ENCODE results near the gene UBE3C.

UBE3C gene

DNA sequence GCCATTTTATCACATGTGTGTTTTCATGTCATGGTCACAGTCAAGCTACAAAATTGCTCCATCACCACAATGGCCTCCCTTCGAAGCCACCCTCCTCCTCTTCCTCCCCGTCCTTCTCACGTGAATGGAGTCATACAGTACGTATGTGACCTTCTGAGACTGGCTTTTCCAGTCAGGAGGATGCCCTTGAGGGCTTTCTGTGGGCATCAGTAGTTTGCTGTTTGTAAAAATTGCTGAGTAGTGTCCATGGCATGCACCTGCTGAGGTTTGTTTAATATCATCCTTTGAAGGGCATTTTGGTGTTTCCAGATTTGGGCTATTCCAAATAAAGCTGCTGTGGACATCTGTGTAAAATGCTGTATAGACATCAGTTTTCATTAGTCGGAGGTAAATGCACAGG is 5.9 kb upstream of the UBE3C start:
- H3K4me3 ChIP-seq (ENCODE audit: control insufficient read depth, low read depth, low read length), result no peak overlapping the region
- no peak for DNase-seq (ENCODE audit: low read depth)

DNA sequence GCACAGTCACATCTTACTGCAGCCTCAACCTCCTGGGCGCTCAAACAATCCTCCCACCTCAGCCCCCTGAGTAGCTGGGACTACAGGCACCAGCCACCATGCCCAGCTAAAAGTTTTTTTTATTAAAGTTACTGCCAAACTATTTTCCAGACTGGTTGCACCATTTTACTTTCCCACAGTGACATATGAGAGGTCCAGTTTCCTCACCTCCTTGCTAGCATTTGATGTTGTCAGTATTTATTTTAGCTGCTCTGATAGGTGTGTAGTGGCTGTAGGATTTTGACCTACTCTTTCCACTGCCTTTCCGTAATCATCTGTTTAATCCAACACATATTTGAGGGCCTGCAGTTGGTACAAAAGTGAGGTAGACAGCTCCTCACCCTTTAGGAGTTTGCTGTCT is 5.4 kb upstream of the UBE3C start:
- no peak overlapping the region for H3K4me3 ChIP-seq (ENCODE audit: control insufficient read depth, low read depth, low read length)
- no peak for DNase-seq (ENCODE audit: low read depth)
- TF ChIP-seq, protein P1, sequence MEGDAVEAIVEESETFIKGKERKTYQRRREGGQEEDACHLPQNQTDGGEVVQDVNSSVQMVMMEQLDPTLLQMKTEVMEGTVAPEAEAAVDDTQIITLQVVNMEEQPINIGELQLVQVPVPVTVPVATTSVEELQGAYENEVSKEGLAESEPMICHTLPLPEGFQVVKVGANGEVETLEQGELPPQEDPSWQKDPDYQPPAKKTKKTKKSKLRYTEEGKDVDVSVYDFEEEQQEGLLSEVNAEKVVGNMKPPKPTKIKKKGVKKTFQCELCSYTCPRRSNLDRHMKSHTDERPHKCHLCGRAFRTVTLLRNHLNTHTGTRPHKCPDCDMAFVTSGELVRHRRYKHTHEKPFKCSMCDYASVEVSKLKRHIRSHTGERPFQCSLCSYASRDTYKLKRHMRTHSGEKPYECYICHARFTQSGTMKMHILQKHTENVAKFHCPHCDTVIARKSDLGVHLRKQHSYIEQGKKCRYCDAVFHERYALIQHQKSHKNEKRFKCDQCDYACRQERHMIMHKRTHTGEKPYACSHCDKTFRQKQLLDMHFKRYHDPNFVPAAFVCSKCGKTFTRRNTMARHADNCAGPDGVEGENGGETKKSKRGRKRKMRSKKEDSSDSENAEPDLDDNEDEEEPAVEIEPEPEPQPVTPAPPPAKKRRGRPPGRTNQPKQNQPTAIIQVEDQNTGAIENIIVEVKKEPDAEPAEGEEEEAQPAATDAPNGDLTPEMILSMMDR (IDR thresholded peaks at IDR 0.05; ENCODE audit: control insufficient read depth, insufficient read depth, low read depth, low read length, missing control alignments), result no peak

More for the DNA sequence above, 5.9 kb upstream of the UBE3C start:
- TF ChIP-seq, protein P1 (IDR thresholded peaks at IDR 0.05; ENCODE audit: control insufficient read depth, insufficient read depth, low read depth, low read length, missing control alignments), result no peak

DNA sequence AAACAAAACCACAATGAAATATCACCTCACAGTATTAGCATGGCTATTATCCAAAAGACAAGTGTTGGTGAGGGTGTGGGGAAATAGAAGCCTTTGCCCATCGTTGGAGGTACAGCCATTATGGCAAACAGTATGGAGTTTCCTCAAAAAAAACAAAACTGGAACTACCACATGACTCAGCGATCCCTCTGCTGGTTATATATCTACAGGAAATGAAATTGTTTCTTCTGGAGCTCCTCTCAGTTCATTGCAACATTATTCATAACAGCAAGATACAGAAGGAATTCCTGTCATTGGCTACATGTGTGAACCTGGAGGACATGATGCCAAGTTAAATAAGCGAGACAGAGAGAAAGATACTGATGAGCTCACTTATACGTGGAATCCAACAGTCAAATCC is 2.4 kb upstream of the UBE3C start:
- DNase-seq (ENCODE audit: low read depth), result peak; percentile 53
- TF ChIP-seq, protein P1 (IDR thresholded peaks at IDR 0.05; ENCODE audit: control insufficient read depth, insufficient read depth, low read depth, low read length, missing control alignments), result peak; percentile 33
- H3K4me3 ChIP-seq (ENCODE audit: control insufficient read depth, low read depth, low read length), result no peak overlapping the region

DNA sequence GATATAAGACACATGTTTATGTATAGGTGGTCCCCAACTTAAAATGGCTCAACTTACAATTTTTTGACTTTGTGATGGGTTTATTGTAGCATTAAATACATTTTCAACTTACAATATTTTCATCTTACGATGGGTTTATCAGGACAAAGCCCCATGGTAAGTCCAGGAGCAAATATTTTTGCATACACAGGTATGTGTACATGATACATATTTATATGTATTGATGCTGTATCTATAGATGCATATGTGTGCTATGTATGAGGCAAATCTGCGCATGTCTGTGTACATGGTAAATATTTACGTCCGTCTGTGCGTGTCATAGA is 664 bp upstream of the UBE3C start:
- H3K4me3 ChIP-seq (ENCODE audit: control insufficient read depth, low read depth, low read length), result peak overlapping the region; percentile 45
- TF ChIP-seq, protein P1 (IDR thresholded peaks at IDR 0.05; ENCODE audit: control insufficient read depth, insufficient read depth, low read depth, low read length, missing control alignments), result no peak
- DNase-seq (ENCODE audit: low read depth), result no peak

- H3K4me3 ChIP-seq (ENCODE audit: control insufficient read depth, low read depth, low read length), result peak overlapping the region; percentile 57
- no peak for DNase-seq (ENCODE audit: low read depth)
- TF ChIP-seq, protein P1 (IDR thresholded peaks at IDR 0.05; ENCODE audit: control insufficient read depth, insufficient read depth, low read depth, low read length, missing control alignments), result no peak
Measured at GRCh38 chr7:157139111-157139809, 534 bp downstream of the UBE3C start.

DNA sequence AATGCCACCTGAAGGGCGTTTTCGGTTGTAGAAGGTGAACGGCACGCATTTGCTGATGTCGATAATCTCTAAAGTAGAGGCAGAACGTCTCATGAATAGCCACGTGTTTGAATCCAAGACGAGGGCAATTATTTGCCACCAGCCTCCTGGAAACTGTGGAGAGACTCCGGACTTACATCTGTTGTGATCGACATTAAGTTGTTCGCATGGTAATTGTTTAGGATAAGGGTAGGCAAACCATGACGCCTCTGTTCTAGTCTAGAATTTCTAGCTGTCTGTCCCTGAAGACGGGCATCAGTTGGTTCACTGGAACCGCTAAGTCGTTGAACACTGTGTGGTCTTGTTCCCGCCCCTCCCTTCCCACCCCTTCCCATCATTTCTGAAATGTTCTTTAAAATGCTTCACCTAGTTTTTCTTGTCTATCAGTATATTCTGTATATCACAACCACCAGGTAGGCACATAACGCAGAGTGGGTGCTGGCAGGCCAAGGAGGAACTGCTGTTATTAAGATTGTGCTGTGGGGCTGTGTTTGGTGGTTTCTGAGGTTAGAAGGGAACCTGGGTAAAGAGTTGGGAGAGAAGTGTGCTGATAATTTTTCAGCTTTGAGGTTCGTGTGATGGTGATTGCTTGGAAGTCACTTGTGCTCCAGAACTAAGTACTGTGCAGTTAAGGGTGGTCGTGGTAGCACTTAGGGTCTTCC is 1.2 kb downstream of the UBE3C start:
- no peak for DNase-seq (ENCODE audit: low read depth)
- H3K4me3 ChIP-seq (ENCODE audit: control insufficient read depth, low read depth, low read length), result peak overlapping the region; percentile 57
- TF ChIP-seq, protein P1 (IDR thresholded peaks at IDR 0.05; ENCODE audit: control insufficient read depth, insufficient read depth, low read depth, low read length, missing control alignments), result no peak

Measured in AG09309 (cell line).